HEK293 (cell line): ENCODE results near the gene MCM6.

Experiments
- CTCF ChIP-seq: fragments of 450-650 bp; formaldehyde crosslinking; IDR thresholded peaks from 2 replicates; pipeline ENCODE4 v1.5.1; 2016; ENCODE audit warnings: missing biosample characterization, missing genetic modification characterization
- REST ChIP-seq: fragments of 450-650 bp; formaldehyde crosslinking; IDR thresholded peaks from 2 replicates; pipeline ENCODE4 v1.5.1; 2016; ENCODE audit warnings: missing biosample characterization, missing genetic modification characterization
- ZBTB8A ChIP-seq: fragments of 450-650 bp; formaldehyde crosslinking; IDR thresholded peaks from 2 replicates; pipeline ENCODE4 v1.5.1; 2016; ENCODE audit warnings: missing biosample characterization, missing genetic modification characterization
- ZNF140 ChIP-seq: fragments of 450-650 bp; formaldehyde crosslinking; IDR thresholded peaks from 2 replicates; pipeline ENCODE4 v1.5.1; 2016; ENCODE audit warnings: missing biosample characterization, missing genetic modification characterization
- ZNF311 ChIP-seq: fragments of 450-650 bp; formaldehyde crosslinking; IDR thresholded peaks from 2 replicates; pipeline ENCODE4 v1.5.1; 2017; ENCODE audit warnings: missing biosample characterization, missing genetic modification characterization, borderline replicate concordance
- ZNF394 ChIP-seq: fragments of 450-650 bp; formaldehyde crosslinking; IDR thresholded peaks from 2 replicates; pipeline ENCODE4 v1.5.1; 2016; ENCODE audit warnings: missing biosample characterization, missing genetic modification characterization, mild to moderate bottlenecking, moderate library complexity, borderline replicate concordance
- ZNF416 ChIP-seq: fragments of 450-650 bp; formaldehyde crosslinking; IDR thresholded peaks from 2 replicates; pipeline ENCODE4 v1.5.1; 2016; ENCODE audit warnings: missing biosample characterization, missing genetic modification characterization
- ZNF596 ChIP-seq: fragments of 450-650 bp; IDR thresholded peaks from 2 replicates; pipeline ENCODE4 v1.5.0; 2018; ENCODE audit warnings: missing biosample characterization, mild to moderate bottlenecking, missing genetic modification characterization, moderate library complexity
- ZNF629 ChIP-seq: fragments of 450-650 bp; formaldehyde crosslinking; IDR thresholded peaks from 2 replicates; pipeline ENCODE4 v1.5.1; 2017; ENCODE audit warnings: missing biosample characterization, missing genetic modification characterization
- ZNF785 ChIP-seq: fragments of 450-650 bp; formaldehyde crosslinking; IDR thresholded peaks from 2 replicates; pipeline ENCODE4 v1.5.1; 2016; ENCODE audit warnings: missing biosample characterization, missing genetic modification characterization

GRCh38 chr2:135803278-135803677 is 73.0 kb downstream of the MCM6 start:
- TF ChIP-seq ZNF416 (tag by site-specific recombination) = no peak
- TF ChIP-seq REST (tag by site-specific recombination) = no peak
- no peak for TF ChIP-seq ZNF785 (tag by site-specific recombination)
- no peak for TF ChIP-seq CTCF (tag by site-specific recombination)
- no peak for TF ChIP-seq ZNF140 (tag by site-specific recombination)
- no peak for TF ChIP-seq ZNF394 (tag by site-specific recombination)
- TF ChIP-seq ZNF629 (tag by site-specific recombination) = no peak
- no peak for TF ChIP-seq ZNF311 (tag by site-specific recombination)
- TF ChIP-seq ZBTB8A (tag by site-specific recombination) = no peak
- no peak for TF ChIP-seq ZNF596
